PC-9 (cell line): ENCODE data around the gene ATP10B. TPM values are rescaled to one million over a fixed set of nuclear protein-coding genes. Genes with fewer than 3 reads are reported as not detected.

ENCODE experiments used
- BruUV-seq: library from RNA; stranded (reverse); fragments of 400-500 nt; replicated peaks from 2 replicates; lab custom pipeline; 2021; lab: Mats Ljungman, UMichigan
- CTCF ChIA-PET: fragments of 300-600 bp; sonication (Branson Sonifier 250); formaldehyde crosslinking; loops from one replicate; lab custom pipeline; 2022; ENCODE audit warnings: antibody characterized with exemption; lab: Charles Lee
- POLR2A ChIA-PET: fragments of 300-600 bp; sonication (Branson Sonifier 250); formaldehyde crosslinking; loops from one replicate; lab custom pipeline; 2022; ENCODE audit warnings: antibody characterized with exemption; ENCODE audit not compliant: unreplicated experiment; lab: Charles Lee
- DNase-seq, 2 experiments: peaks; one replicate each; pipeline versions ENCODE4 v3.0.0 to v3.0.0-alpha.2; 2015 to 2022; ENCODE audit warnings: mixed read lengths in 1 of 2
- H2AFZ ChIP-seq: fragments of 200-600 bp; sonication (generic); 2 replicates; pipeline ENCODE4 v1.8.1; 2017; ENCODE audit warnings: antibody characterized with exemption
- H3F3A ChIP-seq: fragments of 200-600 bp; sonication (generic); 2 replicates; pipeline ENCODE4 v1.8.1; 2017; ENCODE audit warnings: antibody characterized with exemption, mild to moderate bottlenecking, low read depth; ENCODE audit not compliant: insufficient read depth
- H3K27ac ChIP-seq: fragments of 200-600 bp; sonication (generic); 2 replicates; pipeline ENCODE4 v1.6.1; 2016; ENCODE audit warnings: mixed run types
- H3K27me3 ChIP-seq: fragments of 200-600 bp; sonication (generic); 2 replicates; pipeline ENCODE4 v1.6.1; 2016; ENCODE audit warnings: low read depth, mixed run types; ENCODE audit not compliant: insufficient read depth
- H3K36me3 ChIP-seq: fragments of 200-600 bp; sonication (generic); 2 replicates; pipeline ENCODE4 v1.6.1; 2016; ENCODE audit warnings: low read depth, mixed run types
- H3K4me1 ChIP-seq: fragments of 200-600 bp; sonication (generic); replicated peaks from 2 replicates; pipeline ENCODE4 v1.6.1; 2016; ENCODE audit warnings: mixed run types; ENCODE audit not compliant: insufficient read depth
- H3K4me2 ChIP-seq: fragments of 200-600 bp; sonication (generic); 2 replicates; pipeline ENCODE4 v1.6.1; 2017; ENCODE audit warnings: mixed run types
- H3K4me3 ChIP-seq: fragments of 200-600 bp; sonication (generic); 2 replicates; pipeline ENCODE4 v1.6.1; 2016; ENCODE audit warnings: mixed run types
- H3K79me2 ChIP-seq: fragments of 200-600 bp; sonication (generic); 2 replicates; pipeline ENCODE4 v1.6.1; 2017; ENCODE audit warnings: low read depth, mixed run types
- H3K9me2 ChIP-seq: fragments of 200-600 bp; sonication (generic); 2 replicates; pipeline ENCODE4 v1.8.1; 2017; ENCODE audit warnings: mild to moderate bottlenecking; ENCODE audit not compliant: insufficient read depth
- H3K9me3 ChIP-seq: fragments of 200-600 bp; sonication (generic); 2 replicates; pipeline ENCODE4 v1.8.1; 2016; ENCODE audit warnings: low read depth; ENCODE audit not compliant: insufficient read depth
- H4K20me1 ChIP-seq: fragments of 200-600 bp; sonication (generic); 2 replicates; pipeline ENCODE4 v1.8.1; 2017; ENCODE audit not compliant: insufficient read depth
- EZH2 ChIP-seq: fragments of 200-600 bp; sonication (generic); IDR thresholded peaks from 2 replicates; pipeline ENCODE4 v1.8.0; 2017; ENCODE audit warnings: antibody characterized with exemption, low read depth
- intact Hi-C: fragments of 100-400 bp; cut with micrococcal nuclease; formaldehyde crosslinking; loops from one replicate; pipeline ENCODE4 v1.10.0; 2022; ENCODE audit not compliant: unreplicated experiment
- total RNA-seq: library from RNA; stranded (reverse); gene quantifications from 2 replicates; pipeline ENCODE4 v1.2.3, GENCODE V29; 2021
- TF ChIP-seq, protein P1 (sequence below): fragments of 200-600 bp; sonication (generic); conservative IDR thresholded peaks from 2 replicates; pipeline ENCODE4 v1.6.1; 2017; ENCODE audit warnings: mixed run types, antibody characterized with exemption, mild to moderate bottlenecking, moderate library complexity

The ATP10B gene
- total RNA-seq, 1 experiment from 2014 or later, result not detected

DNA sequence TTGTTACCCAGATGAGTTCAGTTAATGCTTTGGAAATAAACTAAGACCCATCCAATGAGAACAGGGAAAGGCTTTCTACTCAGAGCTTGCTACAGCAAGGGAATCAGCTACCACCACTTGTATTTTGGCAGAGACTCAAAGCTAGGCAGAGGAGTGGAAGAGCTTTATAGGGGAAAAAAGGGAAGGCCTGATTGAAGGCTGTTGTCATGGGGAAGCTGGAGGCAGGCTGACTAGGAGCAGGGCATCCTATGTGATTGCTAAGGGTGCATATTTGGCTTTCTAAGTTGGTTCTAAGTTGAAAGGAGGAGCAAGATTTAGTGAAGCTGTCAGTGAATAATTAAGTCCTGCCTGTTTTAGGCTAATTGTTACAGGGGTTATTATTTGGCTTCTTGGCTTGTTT is 314.9 kb downstream of the ATP10B start:
- Histone ChIP-seq H3K9me2 (no peaks in the 10 kb centered on the region), H3K36me3 (no peaks in the 10 kb centered on the region), H3K4me3 (no peak overlapping the region), H3K4me2 (peak overlapping the region; percentile 8; the same call in 1 of the 2 replicates), H3K79me2 (no peaks in the 10 kb centered on the region), H3K27ac (no peak overlapping the region), H2AFZ (no peak overlapping the region), H3K9me3 (no peaks in the 10 kb centered on the region), H3F3A (no peaks in the 10 kb centered on the region), H4K20me1 (no peaks in the 10 kb centered on the region), H3K27me3 (no peaks in the 10 kb centered on the region), H3K4me1 (no peaks in the 10 kb centered on the region)
- TF ChIP-seq EZH2, result no peak
- TF ChIP-seq, protein P1, sequence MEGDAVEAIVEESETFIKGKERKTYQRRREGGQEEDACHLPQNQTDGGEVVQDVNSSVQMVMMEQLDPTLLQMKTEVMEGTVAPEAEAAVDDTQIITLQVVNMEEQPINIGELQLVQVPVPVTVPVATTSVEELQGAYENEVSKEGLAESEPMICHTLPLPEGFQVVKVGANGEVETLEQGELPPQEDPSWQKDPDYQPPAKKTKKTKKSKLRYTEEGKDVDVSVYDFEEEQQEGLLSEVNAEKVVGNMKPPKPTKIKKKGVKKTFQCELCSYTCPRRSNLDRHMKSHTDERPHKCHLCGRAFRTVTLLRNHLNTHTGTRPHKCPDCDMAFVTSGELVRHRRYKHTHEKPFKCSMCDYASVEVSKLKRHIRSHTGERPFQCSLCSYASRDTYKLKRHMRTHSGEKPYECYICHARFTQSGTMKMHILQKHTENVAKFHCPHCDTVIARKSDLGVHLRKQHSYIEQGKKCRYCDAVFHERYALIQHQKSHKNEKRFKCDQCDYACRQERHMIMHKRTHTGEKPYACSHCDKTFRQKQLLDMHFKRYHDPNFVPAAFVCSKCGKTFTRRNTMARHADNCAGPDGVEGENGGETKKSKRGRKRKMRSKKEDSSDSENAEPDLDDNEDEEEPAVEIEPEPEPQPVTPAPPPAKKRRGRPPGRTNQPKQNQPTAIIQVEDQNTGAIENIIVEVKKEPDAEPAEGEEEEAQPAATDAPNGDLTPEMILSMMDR, result no peak
- no peak for DNase-seq
- ChIA-PET POLR2A (no interaction called here), CTCF (interaction anchor here (0.6 kb wide), 1 partner anchor 189 kb away, joined by 3 read pairs; no protein-coding TSS in a partner anchor)
- intact Hi-C loops, result no loop called here
- BruUV-seq, result no TSS peak

DNA sequence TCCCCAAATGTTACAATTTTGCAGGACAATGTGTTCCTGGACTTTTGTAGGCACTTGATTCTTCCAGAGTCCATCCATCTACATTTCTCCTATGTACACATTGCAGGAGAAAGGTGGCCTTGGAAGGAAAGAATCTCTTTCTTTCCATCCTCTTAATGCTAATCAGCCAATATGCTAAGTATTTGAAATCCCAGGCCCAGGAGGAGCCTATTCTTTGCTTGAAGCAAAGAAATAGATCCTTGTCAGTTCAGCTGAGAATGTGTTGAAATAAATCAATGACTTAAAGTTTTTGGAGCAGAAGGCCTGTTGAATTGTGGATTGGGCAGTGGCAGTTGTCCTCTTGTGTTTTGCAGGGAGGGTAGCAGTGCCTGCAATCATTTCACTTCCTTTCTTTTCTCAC is 317.1 kb downstream of the ATP10B start:
- no peaks in the 10 kb centered on the region for H3K27me3 ChIP-seq
- H2AFZ ChIP-seq, result no peak overlapping the region
- intact Hi-C loops, result no loop called here
- H3K4me1 ChIP-seq, result no peaks in the 10 kb centered on the region
- BruUV-seq, result no TSS peak
- H3K9me2 ChIP-seq, result 0 out of 2 replicates have a peak, but pooled peaks cover 4% of the 10 kb centered on the region
- no peak overlapping the region for H3K27ac ChIP-seq
- ChIA-PET CTCF (no interaction called here), POLR2A (no interaction called here)
- H4K20me1 ChIP-seq, result no peaks in the 10 kb centered on the region
- no peaks in the 10 kb centered on the region for H3F3A ChIP-seq
- no peaks in the 10 kb centered on the region for H3K79me2 ChIP-seq
- no peak for DNase-seq
- no peak overlapping the region for H3K4me3 ChIP-seq
- TF ChIP-seq EZH2, result no peak
- TF ChIP-seq, protein P1, result no peak
- no peaks in the 10 kb centered on the region for H3K9me3 ChIP-seq
- no peak overlapping the region for H3K4me2 ChIP-seq
- no peaks in the 10 kb centered on the region for H3K36me3 ChIP-seq

DNA sequence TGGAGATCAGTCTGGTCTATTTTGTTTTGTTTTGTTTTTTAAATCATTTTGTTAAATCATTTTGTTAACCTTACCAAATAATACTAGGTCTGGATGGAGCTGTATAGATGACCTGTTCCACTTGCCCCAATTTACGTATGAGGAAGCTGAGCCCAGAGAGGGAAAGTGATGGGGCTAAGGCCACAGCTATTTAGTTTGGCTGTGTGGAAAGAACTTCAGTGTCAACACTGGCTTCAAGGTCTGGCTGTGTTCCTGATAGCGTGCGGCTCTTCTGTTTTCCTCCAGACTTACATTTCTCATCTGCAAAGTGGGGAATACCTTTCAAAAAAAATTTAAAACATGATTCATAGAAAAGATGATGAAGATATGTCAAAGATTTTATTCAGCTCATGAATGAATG is 317.9 kb downstream of the ATP10B start:
- Histone ChIP-seq H3K4me3 (no peak overlapping the region), H3K4me2 (no peak overlapping the region), H3K27me3 (no peaks in the 10 kb centered on the region), H3K9me3 (no peaks in the 10 kb centered on the region), H3K36me3 (no peaks in the 10 kb centered on the region), H3F3A (no peaks in the 10 kb centered on the region), H3K27ac (no peak overlapping the region), H3K79me2 (no peaks in the 10 kb centered on the region), H2AFZ (no peak overlapping the region), H3K9me2 (0 out of 2 replicates have a peak, but pooled peaks cover 4% of the 10 kb centered on the region), H3K4me1 (no peaks in the 10 kb centered on the region), H4K20me1 (no peaks in the 10 kb centered on the region)
- ChIA-PET POLR2A (no interaction called here), CTCF (no interaction called here)
- no peak for TF ChIP-seq EZH2
- TF ChIP-seq, protein P1, result no peak
- DNase-seq, result no peak
- BruUV-seq, result no TSS peak
- intact Hi-C loops, result no loop called here
